H9 (cell line): ENCODE measurements around the gene SH3BP5L. TPM values are rescaled to one million over a fixed set of nuclear protein-coding genes. Genes with fewer than 3 reads are reported as not detected.

Experiments used
- DNase-seq: peaks from one replicate; pipeline ENCODE4 v3.0.0-alpha.2; 2017
- H2AFZ ChIP-seq: one replicate; pipeline ENCODE4 v1.6.1; 2013; ENCODE audit warnings: mild to moderate bottlenecking, low read length, control low read depth, moderate library complexity
- H2AK5ac ChIP-seq: 2 replicates; pipeline ENCODE4 v1.6.1; 2013; ENCODE audit warnings: low read length, control low read depth, mixed read lengths; ENCODE audit not compliant: insufficient read length
- H2BK120ac ChIP-seq: one replicate; pipeline ENCODE4 v1.6.1; 2013; ENCODE audit warnings: low read depth, mild to moderate bottlenecking, low read length, control low read depth, inconsistent platforms; ENCODE audit not compliant: poor library complexity, severe bottlenecking
- H2BK12ac ChIP-seq: 2 replicates; pipeline ENCODE4 v1.6.1; 2013; ENCODE audit warnings: low read length, control low read depth, mixed read lengths, low read depth; ENCODE audit not compliant: insufficient read length
- H2BK15ac ChIP-seq: 2 replicates; pipeline ENCODE4 v1.6.1; 2013; ENCODE audit warnings: low read depth, low read length, control low read depth
- H2BK20ac ChIP-seq: one replicate; pipeline ENCODE4 v1.6.1; 2013; ENCODE audit warnings: low read depth, mild to moderate bottlenecking, low read length, control low read depth, inconsistent platforms; ENCODE audit not compliant: poor library complexity, severe bottlenecking
- H2BK5ac ChIP-seq: 2 replicates; pipeline ENCODE4 v1.6.1; 2013; ENCODE audit warnings: low read length, control low read depth, mixed read lengths; ENCODE audit not compliant: insufficient read length
- H3K14ac ChIP-seq: 2 replicates; pipeline ENCODE4 v1.6.1; 2013; ENCODE audit warnings: low read length, control low read depth; ENCODE audit not compliant: insufficient read depth
- H3K18ac ChIP-seq: 2 replicates; pipeline ENCODE4 v1.6.1; 2013; ENCODE audit warnings: low read depth, mild to moderate bottlenecking, mixed read lengths, low read length, control low read depth; ENCODE audit not compliant: insufficient read length
- H3K23ac ChIP-seq: 2 replicates; pipeline ENCODE4 v1.6.1; 2013; ENCODE audit warnings: low read length, control low read depth, mixed read lengths, low read depth; ENCODE audit not compliant: insufficient read length
- H3K23me2 ChIP-seq: 2 replicates; pipeline ENCODE4 v1.6.1; 2013; ENCODE audit warnings: low read depth, mild to moderate bottlenecking, mixed read lengths, low read length, control low read depth; ENCODE audit not compliant: insufficient read length, poor library complexity, severe bottlenecking
- H3K27ac ChIP-seq: 2 replicates; pipeline ENCODE4 v1.5.1; 2013; ENCODE audit warnings: low read length, control low read depth, mixed read lengths, low read depth; ENCODE audit not compliant: insufficient read length
- H3K27me3 ChIP-seq: 2 replicates; pipeline ENCODE4 v1.6.1; 2013; ENCODE audit warnings: low read length, control low read depth, inconsistent platforms; ENCODE audit not compliant: insufficient read depth
- H3K4ac ChIP-seq: 2 replicates; pipeline ENCODE4 v1.6.1; 2013; ENCODE audit warnings: low read depth, mild to moderate bottlenecking, control low read depth, inconsistent platforms, low read length, moderate library complexity
- H3K4me1 ChIP-seq: 2 replicates; pipeline ENCODE4 v1.6.1; 2013; ENCODE audit warnings: low read length, control low read depth, inconsistent platforms; ENCODE audit not compliant: insufficient read depth
- H3K4me2 ChIP-seq: 2 replicates; pipeline ENCODE4 v1.6.1; 2013; ENCODE audit warnings: low read length, control low read depth, mixed read lengths; ENCODE audit not compliant: insufficient read length, insufficient read depth
- H3K56ac ChIP-seq: 2 replicates; pipeline ENCODE4 v1.6.1; 2013; ENCODE audit warnings: low read depth, mild to moderate bottlenecking, mixed read lengths, low read length, control low read depth; ENCODE audit not compliant: insufficient read length
- H3K79me1 ChIP-seq: 2 replicates; pipeline ENCODE4 v1.6.1; 2013; ENCODE audit warnings: low read depth, mild to moderate bottlenecking, moderate library complexity, low read length, control low read depth, inconsistent platforms; ENCODE audit not compliant: insufficient read depth, poor library complexity, severe bottlenecking
- H3K79me2 ChIP-seq: 2 replicates; pipeline ENCODE4 v1.6.1; 2013; ENCODE audit warnings: low read length, control low read depth, inconsistent platforms; ENCODE audit not compliant: insufficient read depth
- H3K9ac ChIP-seq: 2 replicates; pipeline ENCODE4 v1.6.1; 2013; ENCODE audit warnings: low read length, control low read depth, mixed read lengths; ENCODE audit not compliant: insufficient read length; ENCODE audit errors: extremely low read depth
- H3K9me3 ChIP-seq: one replicate; pipeline ENCODE4 v1.6.1; 2013; ENCODE audit warnings: low read depth, low read length, inconsistent platforms; ENCODE audit not compliant: control insufficient read depth
- H3T11ph ChIP-seq: one replicate; pipeline ENCODE4 v1.6.1; 2013; ENCODE audit warnings: mild to moderate bottlenecking, low read length, control low read depth, inconsistent platforms
- H4K20me1 ChIP-seq: one replicate; pipeline ENCODE4 v1.6.1; 2013; ENCODE audit not compliant: control insufficient read depth, insufficient read length, insufficient read depth
- H4K5ac ChIP-seq: 2 replicates; pipeline ENCODE4 v1.6.1; 2013; ENCODE audit warnings: low read depth, mild to moderate bottlenecking, mixed read lengths, low read length, control low read depth; ENCODE audit not compliant: insufficient read length
- H4K8ac ChIP-seq: replicated peaks from 2 replicates; pipeline ENCODE4 v1.6.1; 2013; ENCODE audit warnings: low read length, control low read depth, mixed read lengths, low read depth; ENCODE audit not compliant: insufficient read length
- H4K91ac ChIP-seq: 2 replicates; pipeline ENCODE4 v1.6.1; 2013; ENCODE audit warnings: low read depth, mild to moderate bottlenecking, moderate library complexity, mixed read lengths, low read length, control low read depth; ENCODE audit not compliant: insufficient read length
- H3K27ac Mint-ChIP-seq, 3 experiments: 2 replicates in 2 of 3; 3 replicates in 1 of 3; pipeline ENCODE4 v1.8.0; 2020 to 2021; ENCODE audit warnings: mixed read lengths in 3 of 3, mild to moderate bottlenecking in 1 of 3, moderate library complexity in 1 of 3
- H3K27me3 Mint-ChIP-seq: 2 replicates; pipeline ENCODE4 v1.8.0; 2021; ENCODE audit warnings: low read depth, mild to moderate bottlenecking, moderate library complexity, mixed read lengths
- H3K36me3 Mint-ChIP-seq, 3 experiments: 2 replicates in 2 of 3; 3 replicates in 1 of 3; pipeline ENCODE4 v1.8.0; 2020 to 2021; ENCODE audit warnings: low read depth in 3 of 3, mixed read lengths in 3 of 3; ENCODE audit not compliant: insufficient read depth in 1 of 3
- H3K4me1 Mint-ChIP-seq, 2 experiments: 2 replicates each; pipeline ENCODE4 v1.8.0; 2020; ENCODE audit warnings: mixed read lengths in 2 of 2
- H3K4me3 Mint-ChIP-seq, 2 experiments: 2 replicates in 1 of 2; 3 replicates in 1 of 2; pipeline ENCODE4 v1.8.0; 2020 to 2021; ENCODE audit warnings: mild to moderate bottlenecking in 2 of 2, mixed read lengths in 2 of 2, moderate library complexity in 1 of 2
- H3K9me3 Mint-ChIP-seq, 2 experiments: 2 replicates in 1 of 2; 3 replicates in 1 of 2; pipeline ENCODE4 v1.8.0; 2020; ENCODE audit warnings: mild to moderate bottlenecking in 2 of 2, mixed read lengths in 2 of 2, moderate library complexity in 1 of 2
- CTCF ChIP-seq: fragments of 200-600 bp; sonication (generic); conservative IDR thresholded peaks from 3 replicates; pipeline ENCODE4 v1.8.0; 2021; ENCODE audit warnings: antibody characterized with exemption, mild to moderate bottlenecking
- WGBS: extraction: QIAGEN DNeasy Blood & Tissue Kit; methylation state at CpG from one replicate; pipeline ENCODE4 v1.1.7; 2013; ENCODE audit warnings: missing lambda C conversion rate, low lambda C conversion rate, mixed read lengths; ENCODE audit not compliant: insufficient read length; ENCODE audit errors: extremely low coverage; 5-methylcytosine and 5-hydroxymethylcytosine counted together
- total RNA-seq: library from RNA; stranded (reverse); gene quantifications from 2 replicates; pipeline ENCODE4 v1.2.1, GENCODE V29; 2021

SH3BP5L gene
- total RNA-seq, 1 experiment from 2014 or later, result 27.6 TPM

GRCh38 chr1:248783367-248783766 lies 42.3 kb downstream of the SH3BP5L start:
- H2BK15ac ChIP-seq, result no peak overlapping the region
- H3K79me2 ChIP-seq, result no peaks in the 10 kb centered on the region
- no peak overlapping the region for H3K4ac ChIP-seq
- H2BK20ac ChIP-seq, result no peak overlapping the region
- peaks cover 90% of the 10 kb centered on the region for H3K9me3 ChIP-seq
- no peak overlapping the region for H4K91ac ChIP-seq
- DNase-seq, result no peak
- Mint-ChIP-seq H3K4me1 (no peaks in the 10 kb centered on the region), H3K27me3 (peaks cover 4% of the 10 kb centered on the region), H3K36me3 (peaks cover 0 to 22% (median 2%) of the 10 kb centered on the region in 3 experiments; a peak in 5 of 7 replicates), H3K4me3 (no peak overlapping the region), H3K9me3 (peaks cover 91 to 96% of the 10 kb centered on the region in 2 experiments), H3K27ac (no peak overlapping the region)
- no peak overlapping the region for H4K5ac ChIP-seq
- no peak overlapping the region for H3K18ac ChIP-seq
- no peak for TF ChIP-seq CTCF
- H2BK12ac ChIP-seq, result no peak overlapping the region
- H3K9ac ChIP-seq, result no peak overlapping the region
- H3K14ac ChIP-seq, result no peak overlapping the region
- H3K23ac ChIP-seq, result no peak overlapping the region
- no peak overlapping the region for H3K27ac ChIP-seq
- H4K20me1 ChIP-seq, result no peaks in the 10 kb centered on the region
- no peak overlapping the region for H2BK5ac ChIP-seq
- H3K4me2 ChIP-seq, result no peak overlapping the region
- no peak overlapping the region for H2AFZ ChIP-seq
- H4K8ac ChIP-seq, result no peak overlapping the region
- H2BK120ac ChIP-seq, result no peak overlapping the region
- H3K27me3 ChIP-seq, result no peaks in the 10 kb centered on the region
- no peaks in the 10 kb centered on the region for H3K79me1 ChIP-seq
- no peak overlapping the region for H3T11ph ChIP-seq
- H2AK5ac ChIP-seq, result no peak overlapping the region
- no peaks in the 10 kb centered on the region for H3K23me2 ChIP-seq
- H3K56ac ChIP-seq, result no peak overlapping the region
- no peaks in the 10 kb centered on the region for H3K4me1 ChIP-seq
- no CpG with 5 or more reads among the region's 3 CpGs for WGBS
